Measurements from ENCODE around the gene USP20.

GRCh38 chr9:129864991-129865647, 29.9 kb downstream of the USP20 start:
- TF ChIP-seq POLR2AphosphoS5 (IDR thresholded peaks at IDR 0.05; ENCODE audit: low read depth, low read length) (no peak), POLR2A (IDR thresholded peaks at IDR 0.05; ENCODE audit: low read depth, low read length) (no peak), TAF1 (IDR thresholded peaks at IDR 0.05; ENCODE audit: borderline replicate concordance, low read depth, low read length) (no peak)

Data from GM12892 (cell line).